CD4-positive, CD25-positive, alpha-beta regulatory T cell (primary cell): ENCODE measurements around the gene DPT. TPM values are rescaled to one million over a fixed set of nuclear protein-coding genes. Genes with fewer than 3 reads are reported as not detected.
A peak's percentile ranks its signal among the peaks of the same experiment; 100 is the strongest.
"Not testable (repeated sequence)": the region's sequence is repeated elsewhere in the genome, so short reads cannot be mapped to it uniquely, and the experiment has no call there.

Source experiments
- ATAC-seq, 2 donors: fragments of 150-1000 bp; cut with Tn5 transposase; one replicate each; pipeline ENCODE4 v1.10.0; 2021; ENCODE audit warnings: low read depth in 2 of 2, moderate number of reproducible peaks in 2 of 2, moderate library complexity in 1 of 2
- DNase-seq, 3 donors: peaks; one replicate each; pipeline versions ENCODE4 v3.0.0 to v3.0.0-alpha.2; 2012 to 2022; ENCODE audit warnings: mixed read lengths in 1 of 3
- H3K27ac ChIP-seq: one replicate; pipeline ENCODE4 v1.7.0; 2013; ENCODE audit warnings: mild to moderate bottlenecking, low read length; ENCODE audit not compliant: insufficient read depth, poor library complexity, severe bottlenecking
- H3K27me3 ChIP-seq: one replicate; pipeline ENCODE4 v1.7.0; 2013; ENCODE audit warnings: low read length; ENCODE audit not compliant: control insufficient read depth, insufficient read depth
- H3K36me3 ChIP-seq: one replicate; pipeline ENCODE4 v1.7.0; 2013; ENCODE audit warnings: mild to moderate bottlenecking, low read length, moderate library complexity; ENCODE audit not compliant: control insufficient read depth, insufficient read depth
- H3K4me1 ChIP-seq: 2 replicates; pipeline ENCODE4 v1.7.0; 2013; ENCODE audit warnings: mild to moderate bottlenecking, low read length; ENCODE audit not compliant: insufficient read depth, control insufficient read depth, poor library complexity, severe bottlenecking
- H3K4me3 ChIP-seq: one replicate; pipeline ENCODE4 v1.7.0; 2013; ENCODE audit warnings: low read depth, mild to moderate bottlenecking, low read length, moderate library complexity
- H3K9me3 ChIP-seq, 2 experiments: 1 replicate in 1 of 2; 2 replicates in 1 of 2; pipeline ENCODE4 v1.7.0; 2013; ENCODE audit warnings: low read length in 2 of 2, mild to moderate bottlenecking in 1 of 2, moderate library complexity in 1 of 2; ENCODE audit not compliant: control insufficient read depth in 2 of 2
- H3K27ac Mint-ChIP-seq, 3 donors: one replicate each; pipeline ENCODE4 v1.8.0; 2020 to 2022; ENCODE audit warnings: mild to moderate bottlenecking in 3 of 3, mixed read lengths in 3 of 3, moderate library complexity in 2 of 3
- H3K27me3 Mint-ChIP-seq: one replicate; pipeline ENCODE4 v1.8.0; 2022; ENCODE audit warnings: mild to moderate bottlenecking, mixed read lengths
- H3K36me3 Mint-ChIP-seq: one replicate; pipeline ENCODE4 v1.8.0; 2020; ENCODE audit warnings: mixed read lengths
- H3K4me1 Mint-ChIP-seq, 4 donors: one replicate each; pipeline ENCODE4 v1.8.0; 2020 to 2022; ENCODE audit warnings: mixed read lengths in 4 of 4, mild to moderate bottlenecking in 1 of 4
- H3K4me3 Mint-ChIP-seq, 4 donors: one replicate each; pipeline ENCODE4 v1.8.0; 2020 to 2022; ENCODE audit warnings: mild to moderate bottlenecking in 4 of 4, mixed read lengths in 4 of 4, moderate library complexity in 3 of 4
- H3K9me3 Mint-ChIP-seq, 7 donors: one replicate each; pipeline ENCODE4 v1.8.0; 2020 to 2022; ENCODE audit warnings: mixed read lengths in 7 of 7, mild to moderate bottlenecking in 3 of 7, moderate library complexity in 2 of 7
- polyA plus RNA-seq, 4 donors: library from polyadenylated mRNA; unstranded; fragments of 300-500 nt; fragmentation: Illumina TruSeq; gene quantifications; one replicate each; pipeline ENCODE4 v1.2.3, GENCODE V29; 2021
- total RNA-seq: library from RNA; stranded (reverse); gene quantifications from one replicate; pipeline ENCODE4 v1.2.3, GENCODE V29; 2022

DPT gene
- total RNA-seq (not detected), polyA plus RNA-seq (not detected)

GRCh38 chr1:168728473-168729404 is at the start of gene DPT:
Gene DPT (minus strand): TSS chr1:168729206. CDS start chr1:168729174, 32 bp downstream.
- H3K36me3 Mint-ChIP-seq = no peaks in the 10 kb centered on the region
- H3K27ac Mint-ChIP-seq = no peak within 1 kb of the TSS
- H3K9me3 ChIP-seq = no peaks in the 10 kb centered on the region
- H3K36me3 ChIP-seq = no peaks in the 10 kb centered on the region
- H3K4me1 ChIP-seq = no peaks in the 10 kb centered on the region
- no peaks in the 10 kb centered on the region for H3K4me1 Mint-ChIP-seq
- H3K9me3 Mint-ChIP-seq = no peaks in the 10 kb centered on the region
- H3K27me3 Mint-ChIP-seq = no peaks in the 10 kb centered on the region
- no peak within 1 kb of the TSS for H3K27ac ChIP-seq
- ATAC-seq (no peak), DNase-seq (no peak)
- no peaks in the 10 kb centered on the region for H3K27me3 ChIP-seq
- no peak within 1 kb of the TSS for H3K4me3 ChIP-seq
- H3K4me3 Mint-ChIP-seq = no peak within 1 kb of the TSS

DNA sequence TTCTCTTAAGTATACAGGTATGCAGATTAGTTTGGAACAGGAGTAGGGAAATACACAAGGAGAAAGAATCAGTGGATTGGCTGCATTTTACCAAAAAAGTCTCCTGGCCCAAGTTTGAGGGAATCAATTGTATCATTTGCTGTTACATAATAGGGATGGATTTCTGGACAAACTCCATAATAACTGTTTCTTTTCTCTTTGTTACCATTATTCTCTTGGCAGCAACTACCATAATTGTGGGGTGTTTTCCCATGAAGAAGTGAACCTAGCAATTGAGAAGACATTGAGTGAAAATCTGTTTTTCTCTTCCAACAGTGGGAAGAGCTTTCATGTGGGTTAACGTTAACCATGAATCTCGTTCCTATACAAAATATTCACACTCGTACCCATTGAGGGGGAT is 46.4 kb upstream of the DPT start:
- DNase-seq = no peak
- ATAC-seq = no peak
- H3K4me3 Mint-ChIP-seq = no peak overlapping the region
- H3K27ac Mint-ChIP-seq = no peak overlapping the region
- Histone ChIP-seq H3K9me3 (no peaks in the 10 kb centered on the region), H3K36me3 (no peaks in the 10 kb centered on the region), H3K27ac (no peak overlapping the region), H3K27me3 (peaks cover 3% of the 10 kb centered on the region), H3K4me3 (no peak overlapping the region), H3K4me1 (no peaks in the 10 kb centered on the region)
- peaks cover 9% of the 10 kb centered on the region for H3K27me3 Mint-ChIP-seq
- H3K4me1 Mint-ChIP-seq = no peaks in the 10 kb centered on the region
- no peaks in the 10 kb centered on the region for H3K36me3 Mint-ChIP-seq
- no peaks in the 10 kb centered on the region for H3K9me3 Mint-ChIP-seq

DNA sequence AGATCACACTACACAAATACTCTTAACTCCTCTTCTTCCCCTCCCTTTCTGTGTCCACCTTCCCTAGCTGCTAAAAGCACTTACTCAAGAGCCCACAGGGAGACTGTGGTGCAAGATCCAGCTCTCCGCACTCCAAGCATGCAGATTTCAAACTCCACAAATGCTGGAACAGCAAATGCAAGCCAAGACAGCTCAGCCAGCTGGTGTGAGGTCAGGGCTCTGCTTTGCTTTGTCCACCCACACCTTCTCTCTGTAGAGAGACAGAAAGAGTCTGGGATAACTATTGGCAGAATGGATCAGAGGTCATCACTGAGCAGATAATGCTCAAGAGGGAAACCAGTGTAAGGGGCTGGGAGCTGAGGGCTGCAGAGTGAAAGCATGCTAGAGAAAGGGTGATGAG is 45.2 kb upstream of the DPT start:
- no peak overlapping the region for H3K27ac ChIP-seq
- H3K4me1 ChIP-seq = no peaks in the 10 kb centered on the region
- Mint-ChIP-seq H3K4me3 (no peak overlapping the region), H3K4me1 (no peaks in the 10 kb centered on the region), H3K36me3 (no peaks in the 10 kb centered on the region), H3K27me3 (peaks cover 5% of the 10 kb centered on the region), H3K9me3 (no peaks in the 10 kb centered on the region), H3K27ac (no peak overlapping the region)
- H3K36me3 ChIP-seq = no peaks in the 10 kb centered on the region
- DNase-seq = no peak
- H3K9me3 ChIP-seq = no peaks in the 10 kb centered on the region
- no peak overlapping the region for H3K4me3 ChIP-seq
- H3K27me3 ChIP-seq = peaks cover 3% of the 10 kb centered on the region
- ATAC-seq = no peak

GRCh38 chr1:168772428-168773060 is 43.5 kb upstream of the DPT start:
- no peak for ATAC-seq
- Mint-ChIP-seq H3K9me3 (no peaks in the 10 kb centered on the region), H3K27ac (no peak overlapping the region), H3K36me3 (no peaks in the 10 kb centered on the region), H3K4me3 (no peak overlapping the region), H3K4me1 (no peaks in the 10 kb centered on the region), H3K27me3 (peaks cover 11% of the 10 kb centered on the region)
- DNase-seq = no peak
- Histone ChIP-seq H3K4me1 (no peaks in the 10 kb centered on the region), H3K9me3 (no peaks in the 10 kb centered on the region), H3K4me3 (no peak overlapping the region), H3K36me3 (no peaks in the 10 kb centered on the region), H3K27ac (no peak overlapping the region), H3K27me3 (no peaks in the 10 kb centered on the region)

DNA sequence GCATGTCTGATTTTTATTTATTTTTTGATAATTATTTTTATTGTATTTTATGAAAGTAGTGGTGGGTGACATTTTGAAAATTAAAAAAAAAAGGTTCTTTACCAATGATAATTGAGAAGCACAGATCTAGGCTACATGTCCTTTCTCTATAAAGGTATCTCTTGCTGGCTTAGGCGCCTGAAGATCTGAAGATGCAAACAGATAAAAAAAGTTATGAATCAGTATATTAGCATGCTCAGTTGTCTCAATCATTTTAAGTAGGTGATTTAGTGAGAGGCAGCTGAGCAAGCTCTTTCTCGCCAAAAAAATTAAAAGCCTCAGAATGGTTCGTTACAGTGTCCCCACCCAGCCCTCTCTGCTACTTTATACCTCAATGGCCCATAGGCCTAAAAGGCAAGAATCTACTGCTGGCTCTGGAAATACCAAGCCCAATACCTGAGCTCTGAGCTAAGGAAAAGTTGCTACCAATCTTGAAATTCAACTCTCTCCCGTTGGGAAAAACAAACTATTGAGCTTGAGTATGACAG is 42.2 kb upstream of the DPT start:
- Mint-ChIP-seq H3K27me3 (peaks cover 11% of the 10 kb centered on the region), H3K4me3 (no peak overlapping the region), H3K4me1 (no peaks in the 10 kb centered on the region), H3K36me3 (no peaks in the 10 kb centered on the region), H3K27ac (no peak overlapping the region), H3K9me3 (no peaks in the 10 kb centered on the region)
- DNase-seq (no peak), ATAC-seq (no peak)
- Histone ChIP-seq H3K27me3 (no peaks in the 10 kb centered on the region), H3K36me3 (no peaks in the 10 kb centered on the region), H3K4me3 (no peak overlapping the region), H3K27ac (no peak overlapping the region), H3K4me1 (no peaks in the 10 kb centered on the region), H3K9me3 (no peaks in the 10 kb centered on the region)

GRCh38 chr1:168769893-168770292 is 40.9 kb upstream of the DPT start:
- H3K4me1 Mint-ChIP-seq, H3K4me3 Mint-ChIP-seq, H3K36me3 ChIP-seq, ATAC-seq, H3K27me3 ChIP-seq, DNase-seq, H3K36me3 Mint-ChIP-seq, H3K9me3 Mint-ChIP-seq, H3K9me3 ChIP-seq, H3K4me3 ChIP-seq, H3K27ac ChIP-seq, H3K4me1 ChIP-seq: not testable (repeated sequence)
- Mint-ChIP-seq H3K27ac (peak overlapping the region in 1 of 3 donors; percentile 64), H3K27me3 (peaks cover 11% of the 10 kb centered on the region)

DNA sequence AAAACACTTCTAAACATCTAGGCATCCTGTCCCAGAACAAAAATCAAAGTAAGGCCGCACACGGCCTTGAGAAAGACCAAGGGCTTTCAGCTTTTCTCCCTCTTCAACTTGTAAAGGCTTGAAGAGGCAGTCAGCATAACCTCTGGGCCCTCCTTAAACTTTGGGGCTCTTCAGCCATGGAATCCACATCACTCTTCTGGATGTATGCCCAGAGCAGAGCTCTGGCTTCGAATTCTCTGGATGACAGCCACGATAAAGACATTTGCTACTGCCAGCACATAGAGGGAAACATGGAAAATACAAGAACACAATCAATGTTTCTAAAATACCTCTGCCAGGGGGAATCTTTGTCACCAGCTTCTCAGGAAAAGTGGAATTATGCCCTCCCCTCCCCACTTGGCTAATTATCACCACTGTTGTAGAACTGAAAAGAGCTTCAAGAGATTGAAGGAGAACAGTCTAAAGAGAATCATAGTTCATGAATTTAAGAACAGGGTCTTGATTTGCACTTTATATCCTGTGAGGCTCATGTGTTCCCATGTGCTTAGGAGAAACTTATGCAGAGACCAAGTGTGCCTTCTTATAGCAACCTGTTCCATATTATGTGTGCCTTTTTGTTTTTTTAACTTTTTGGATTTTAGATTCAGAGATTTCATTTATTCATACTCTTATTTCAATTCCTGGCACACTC is 39.0 kb upstream of the DPT start:
- H3K4me1 Mint-ChIP-seq = no peaks in the 10 kb centered on the region
- H3K4me1 ChIP-seq = no peaks in the 10 kb centered on the region
- H3K36me3 Mint-ChIP-seq = no peaks in the 10 kb centered on the region
- no peak overlapping the region for H3K27ac Mint-ChIP-seq
- H3K9me3 ChIP-seq = no peaks in the 10 kb centered on the region
- H3K9me3 Mint-ChIP-seq = peaks cover 0 to 2% (median 0%) of the 10 kb centered on the region in 7 donors
- H3K27me3 Mint-ChIP-seq = peaks cover 7% of the 10 kb centered on the region
- no peaks in the 10 kb centered on the region for H3K27me3 ChIP-seq
- no peak overlapping the region for H3K4me3 ChIP-seq
- DNase-seq = no peak
- ATAC-seq = no peak
- no peak overlapping the region for H3K4me3 Mint-ChIP-seq
- no peaks in the 10 kb centered on the region for H3K36me3 ChIP-seq
- H3K27ac ChIP-seq = no peak overlapping the region
